ENCODE data around the gene SPON1.

Gene SPON1

GRCh38 chr11:14132312-14132711 is 169.8 kb downstream of the SPON1 start:
- H3K27me3 ChIP-seq (replicated peaks) = no peaks in the 10 kb centered on the region
- in situ Hi-C loops (cut with HindIII; ENCODE audit: low pct_ligation_motif_present, low sequenced_read_pairs) = no loop called here
- H3K27ac ChIP-seq = no peak overlapping the region
- H3K36me3 ChIP-seq (replicated peaks) = no peaks in the 10 kb centered on the region
- H3K4me3 ChIP-seq (ENCODE audit: low read depth, low read length) = no peak overlapping the region
- TF ChIP-seq CTCF (IDR thresholded peaks at IDR 0.05; ENCODE audit: low read depth, low read length, missing control alignments) = no peak
- DNase-seq = no peak

- Histone ChIP-seq H3K27me3 (replicated peaks) (no peaks in the 10 kb centered on the region), H3K4me3 (ENCODE audit: low read depth, low read length) (no peak overlapping the region), H3K36me3 (replicated peaks) (no peaks in the 10 kb centered on the region), H3K27ac (no peak overlapping the region)
- DNase-seq = no peak
- in situ Hi-C loops (cut with HindIII; ENCODE audit: low pct_ligation_motif_present, low sequenced_read_pairs) = no loop called here
- TF ChIP-seq CTCF (IDR thresholded peaks at IDR 0.05; ENCODE audit: low read depth, low read length, missing control alignments) = no peak
Observed at GRCh38 chr11:14133381-14133780, 170.9 kb downstream of the SPON1 start.

GRCh38 chr11:14136561-14136960 is 174.0 kb downstream of the SPON1 start:
- no peak for TF ChIP-seq CTCF (IDR thresholded peaks at IDR 0.05; ENCODE audit: low read depth, low read length, missing control alignments)
- Histone ChIP-seq H3K27me3 (replicated peaks) (no peaks in the 10 kb centered on the region), H3K36me3 (replicated peaks) (no peaks in the 10 kb centered on the region), H3K4me3 (ENCODE audit: low read depth, low read length) (no peak overlapping the region), H3K27ac (no peak overlapping the region)
- DNase-seq = no peak
- in situ Hi-C loops (cut with HindIII; ENCODE audit: low pct_ligation_motif_present, low sequenced_read_pairs) = no loop called here

GRCh38 chr11:14137284-14137683 is 174.8 kb downstream of the SPON1 start:
- in situ Hi-C loops (cut with HindIII; ENCODE audit: low pct_ligation_motif_present, low sequenced_read_pairs) = no loop called here
- no peaks in the 10 kb centered on the region for H3K36me3 ChIP-seq (replicated peaks)
- H3K27me3 ChIP-seq (replicated peaks) = no peaks in the 10 kb centered on the region
- no peak for TF ChIP-seq CTCF (IDR thresholded peaks at IDR 0.05; ENCODE audit: low read depth, low read length, missing control alignments)
- H3K27ac ChIP-seq = no peak overlapping the region
- no peak for DNase-seq
- H3K4me3 ChIP-seq (ENCODE audit: low read depth, low read length) = no peak overlapping the region

GRCh38 chr11:14140991-14141390 is 178.5 kb downstream of the SPON1 start:
- Histone ChIP-seq H3K27me3 (replicated peaks) (no peaks in the 10 kb centered on the region), H3K4me3 (ENCODE audit: low read depth, low read length) (no peak overlapping the region), H3K27ac (no peak overlapping the region), H3K36me3 (replicated peaks) (no peaks in the 10 kb centered on the region)
- DNase-seq = no peak
- in situ Hi-C loops (cut with HindIII; ENCODE audit: low pct_ligation_motif_present, low sequenced_read_pairs) = no loop called here
- no peak for TF ChIP-seq CTCF (IDR thresholded peaks at IDR 0.05; ENCODE audit: low read depth, low read length, missing control alignments)

GRCh38 chr11:14141676-14142075 is 179.2 kb downstream of the SPON1 start:
- in situ Hi-C loops (cut with HindIII; ENCODE audit: low pct_ligation_motif_present, low sequenced_read_pairs) = no loop called here
- Histone ChIP-seq H3K27me3 (replicated peaks) (no peaks in the 10 kb centered on the region), H3K36me3 (replicated peaks) (no peaks in the 10 kb centered on the region), H3K27ac (no peak overlapping the region), H3K4me3 (ENCODE audit: low read depth, low read length) (no peak overlapping the region)
- DNase-seq = no peak
- TF ChIP-seq CTCF (IDR thresholded peaks at IDR 0.05; ENCODE audit: low read depth, low read length, missing control alignments) = no peak
